Measurements from ENCODE around the gene RSPH10B. TPM values are rescaled to one million over a fixed set of nuclear protein-coding genes. Genes with fewer than 3 reads are reported as not detected.
A peak's percentile ranks its signal among the peaks of the same experiment; 100 is the strongest.
"Not testable (repeated sequence)": the region's sequence is repeated elsewhere in the genome, so short reads cannot be mapped to it uniquely, and the experiment has no call there.

RSPH10B gene
- total RNA-seq, 4 donors from 2014 or later: 1.1 to 1.6 TPM; not detected in 2

- H3K27ac ChIP-seq; H3K4me1 ChIP-seq; H3K9me3 ChIP-seq; H3K4me3 ChIP-seq; DNase-seq; intact Hi-C loops (cut with DNase I; ENCODE audit: low total_unique reads); H3K36me3 ChIP-seq; H3K27me3 ChIP-seq: not testable (repeated sequence)
These were observed 35.5 kb downstream of the RSPH10B start for GRCh38 chr7:5934945-5935450.

GRCh38 chr7:5931905-5932644 is 38.4 kb downstream of the RSPH10B start:
- H3K9me3 ChIP-seq; H3K4me1 ChIP-seq; H3K4me3 ChIP-seq; DNase-seq; H3K36me3 ChIP-seq; H3K27me3 ChIP-seq; intact Hi-C loops (cut with DNase I; ENCODE audit: low total_unique reads): not testable (repeated sequence)
- H3K27ac ChIP-seq: peak overlapping the region in 1 of 2 donors; percentile 41

- DNase-seq: peak in 1 of 2 donors; percentile 13
- H3K27ac ChIP-seq: peak overlapping the region in 1 of 2 donors; percentile 41
- H3K4me3 ChIP-seq; H3K27me3 ChIP-seq; H3K36me3 ChIP-seq; intact Hi-C loops (cut with DNase I; ENCODE audit: low total_unique reads); H3K4me1 ChIP-seq; H3K9me3 ChIP-seq: not testable (repeated sequence)
These were observed 39.2 kb downstream of the RSPH10B start for GRCh38 chr7:5931250-5931649.

GRCh38 chr7:5930290-5930689 is 40.2 kb downstream of the RSPH10B start:
- H3K27ac ChIP-seq; H3K4me3 ChIP-seq; H3K4me1 ChIP-seq; intact Hi-C loops (cut with DNase I; ENCODE audit: low total_unique reads); DNase-seq; H3K27me3 ChIP-seq; H3K36me3 ChIP-seq; H3K9me3 ChIP-seq: not testable (repeated sequence)

- H3K27me3 ChIP-seq; DNase-seq; H3K27ac ChIP-seq; H3K4me3 ChIP-seq; H3K36me3 ChIP-seq; H3K4me1 ChIP-seq; H3K9me3 ChIP-seq; intact Hi-C loops (cut with DNase I; ENCODE audit: low total_unique reads): not testable (repeated sequence)
These were observed 44.1 kb downstream of the RSPH10B start for GRCh38 chr7:5926263-5926870.

GRCh38 chr7:5924630-5925029 is 45.9 kb downstream of the RSPH10B start:
- H3K4me1 ChIP-seq; intact Hi-C loops (cut with DNase I; ENCODE audit: low total_unique reads): not testable (repeated sequence)

GRCh38 chr7:5924180-5924579 is 46.3 kb downstream of the RSPH10B start:
- H3K4me1 ChIP-seq; H3K9me3 ChIP-seq; H3K27me3 ChIP-seq; intact Hi-C loops (cut with DNase I; ENCODE audit: low total_unique reads); DNase-seq; H3K36me3 ChIP-seq; H3K4me3 ChIP-seq; H3K27ac ChIP-seq: not testable (repeated sequence)

More at GRCh38 chr7:5924630-5925029, 45.9 kb downstream of the RSPH10B start:
- DNase-seq, H3K27me3 ChIP-seq, H3K4me3 ChIP-seq, H3K9me3 ChIP-seq, H3K27ac ChIP-seq, H3K36me3 ChIP-seq: not testable (repeated sequence)

GRCh38 chr7:5916529-5916928 is 54.0 kb downstream of the RSPH10B start:
- H3K36me3 ChIP-seq; H3K4me1 ChIP-seq; H3K4me3 ChIP-seq; H3K27me3 ChIP-seq; H3K27ac ChIP-seq; H3K9me3 ChIP-seq; intact Hi-C loops (cut with DNase I; ENCODE audit: low total_unique reads); DNase-seq: not testable (repeated sequence)

- H3K4me3 ChIP-seq; H3K9me3 ChIP-seq; H3K4me1 ChIP-seq; H3K27me3 ChIP-seq; H3K27ac ChIP-seq; DNase-seq; H3K36me3 ChIP-seq; intact Hi-C loops (cut with DNase I; ENCODE audit: low total_unique reads): not testable (repeated sequence)
These were observed 61.7 kb downstream of the RSPH10B start for GRCh38 chr7:5908835-5909234.

- intact Hi-C loops (cut with DNase I; ENCODE audit: low total_unique reads); H3K9me3 ChIP-seq; H3K27me3 ChIP-seq; DNase-seq; H3K4me3 ChIP-seq; H3K36me3 ChIP-seq; H3K27ac ChIP-seq; H3K4me1 ChIP-seq: not testable (repeated sequence)
These were observed 65.8 kb downstream of the RSPH10B start for GRCh38 chr7:5904726-5905125.

- H3K27ac ChIP-seq; DNase-seq; H3K4me3 ChIP-seq; H3K4me1 ChIP-seq; H3K9me3 ChIP-seq; H3K27me3 ChIP-seq; H3K36me3 ChIP-seq; intact Hi-C loops (cut with DNase I; ENCODE audit: low total_unique reads): not testable (repeated sequence)
These were observed 67.5 kb downstream of the RSPH10B start for GRCh38 chr7:5903002-5903401.

All from uterus (tissue), 4 donors.